ENCODE results near the gene KRT8.

KRT8 gene

GRCh38 chr12:52847335-52848102 lies 57.4 kb downstream of the KRT8 start:
- no peak for DNase-seq (ENCODE audit: low read depth, low spot score)
